Neural crest cell (in vitro differentiated cells): ENCODE results near the gene SRMS. TPM values are rescaled to one million over a fixed set of nuclear protein-coding genes. Genes with fewer than 3 reads are reported as not detected.

Experiments used
- DNase-seq: peaks from one replicate; pipeline ENCODE4 v3.0.0; 2021; ENCODE audit warnings: low read depth, mixed read lengths, low spot score
- H3K27ac Mint-ChIP-seq: one replicate; pipeline ENCODE4 v1.8.0; 2021; ENCODE audit warnings: mild to moderate bottlenecking, mixed read lengths; ENCODE audit not compliant: unreplicated experiment
- H3K27me3 Mint-ChIP-seq: 2 replicates; pipeline ENCODE4 v1.8.0; 2021; ENCODE audit warnings: low read depth, mild to moderate bottlenecking, mixed read lengths
- H3K36me3 Mint-ChIP-seq: 2 replicates; pipeline ENCODE4 v1.8.0; 2021; ENCODE audit warnings: low read depth, mild to moderate bottlenecking, mixed read lengths
- H3K4me1 Mint-ChIP-seq: 2 replicates; pipeline ENCODE4 v1.8.0; 2021; ENCODE audit warnings: mixed read lengths
- H3K4me3 Mint-ChIP-seq: one replicate; pipeline ENCODE4 v1.8.0; 2021; ENCODE audit warnings: mild to moderate bottlenecking, mixed read lengths
- H3K9me3 Mint-ChIP-seq: 2 replicates; pipeline ENCODE4 v1.8.0; 2021; ENCODE audit warnings: mixed read lengths
- total RNA-seq: library from RNA; stranded (reverse); gene quantifications from 2 replicates; pipeline ENCODE4 v1.2.1, GENCODE V29; 2021
- TF ChIP-seq, protein P1 (sequence below): fragments of 200-600 bp; sonication (generic); conservative IDR thresholded peaks from 2 replicates; pipeline ENCODE4 v1.5.0; 2021; ENCODE audit warnings: antibody characterized with exemption, mild to moderate bottlenecking

SRMS gene
- total RNA-seq, 1 donor from 2014 or later, result not detected

DNA sequence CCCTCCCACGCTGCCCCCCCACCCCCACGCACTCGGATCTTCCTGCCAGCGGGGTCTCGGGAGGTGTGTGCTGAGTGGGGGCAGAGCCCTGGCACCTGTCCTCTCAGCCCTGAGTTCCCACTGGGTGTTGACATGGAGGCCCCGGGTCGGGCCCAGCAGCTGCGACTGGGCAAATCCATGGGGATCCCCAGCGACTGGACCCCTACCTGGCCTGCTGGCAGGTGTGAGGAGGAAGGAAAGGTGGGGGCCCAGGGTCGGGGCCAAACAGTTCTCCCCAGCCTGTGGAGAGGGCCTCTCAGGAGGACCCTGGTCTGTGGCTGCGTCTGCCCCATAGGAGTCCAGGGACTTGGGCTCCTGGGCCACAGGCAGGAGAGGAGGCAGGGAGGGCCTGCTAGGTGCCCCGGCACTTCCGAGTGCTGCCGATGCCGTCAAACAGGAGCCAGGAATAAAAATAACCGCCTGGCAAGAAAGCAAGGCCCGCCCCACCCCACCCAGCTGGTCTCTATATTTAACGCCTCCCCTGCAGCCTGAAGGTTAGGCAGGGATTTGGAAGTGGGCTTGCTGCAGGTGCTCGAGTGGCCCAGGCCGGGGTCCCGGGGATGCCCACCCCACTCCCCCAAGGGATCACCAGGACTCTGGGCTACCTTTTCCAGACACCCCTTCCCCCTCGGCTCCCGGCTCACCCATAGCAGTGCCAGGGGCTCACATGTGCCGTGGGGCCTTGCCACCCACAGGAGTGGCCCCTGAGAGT lies 47.2 kb downstream of the SRMS start:
- H3K27me3 Mint-ChIP-seq, result peaks cover 52% of the 10 kb centered on the region
- no peak for DNase-seq
- H3K27ac Mint-ChIP-seq, result no peak overlapping the region
- H3K4me3 Mint-ChIP-seq, result no peak overlapping the region
- peaks cover 5% of the 10 kb centered on the region for H3K4me1 Mint-ChIP-seq
- TF ChIP-seq, protein P1, sequence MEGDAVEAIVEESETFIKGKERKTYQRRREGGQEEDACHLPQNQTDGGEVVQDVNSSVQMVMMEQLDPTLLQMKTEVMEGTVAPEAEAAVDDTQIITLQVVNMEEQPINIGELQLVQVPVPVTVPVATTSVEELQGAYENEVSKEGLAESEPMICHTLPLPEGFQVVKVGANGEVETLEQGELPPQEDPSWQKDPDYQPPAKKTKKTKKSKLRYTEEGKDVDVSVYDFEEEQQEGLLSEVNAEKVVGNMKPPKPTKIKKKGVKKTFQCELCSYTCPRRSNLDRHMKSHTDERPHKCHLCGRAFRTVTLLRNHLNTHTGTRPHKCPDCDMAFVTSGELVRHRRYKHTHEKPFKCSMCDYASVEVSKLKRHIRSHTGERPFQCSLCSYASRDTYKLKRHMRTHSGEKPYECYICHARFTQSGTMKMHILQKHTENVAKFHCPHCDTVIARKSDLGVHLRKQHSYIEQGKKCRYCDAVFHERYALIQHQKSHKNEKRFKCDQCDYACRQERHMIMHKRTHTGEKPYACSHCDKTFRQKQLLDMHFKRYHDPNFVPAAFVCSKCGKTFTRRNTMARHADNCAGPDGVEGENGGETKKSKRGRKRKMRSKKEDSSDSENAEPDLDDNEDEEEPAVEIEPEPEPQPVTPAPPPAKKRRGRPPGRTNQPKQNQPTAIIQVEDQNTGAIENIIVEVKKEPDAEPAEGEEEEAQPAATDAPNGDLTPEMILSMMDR, result no peak
- H3K36me3 Mint-ChIP-seq, result peaks cover 2% of the 10 kb centered on the region
- H3K9me3 Mint-ChIP-seq, result no peaks in the 10 kb centered on the region

DNA sequence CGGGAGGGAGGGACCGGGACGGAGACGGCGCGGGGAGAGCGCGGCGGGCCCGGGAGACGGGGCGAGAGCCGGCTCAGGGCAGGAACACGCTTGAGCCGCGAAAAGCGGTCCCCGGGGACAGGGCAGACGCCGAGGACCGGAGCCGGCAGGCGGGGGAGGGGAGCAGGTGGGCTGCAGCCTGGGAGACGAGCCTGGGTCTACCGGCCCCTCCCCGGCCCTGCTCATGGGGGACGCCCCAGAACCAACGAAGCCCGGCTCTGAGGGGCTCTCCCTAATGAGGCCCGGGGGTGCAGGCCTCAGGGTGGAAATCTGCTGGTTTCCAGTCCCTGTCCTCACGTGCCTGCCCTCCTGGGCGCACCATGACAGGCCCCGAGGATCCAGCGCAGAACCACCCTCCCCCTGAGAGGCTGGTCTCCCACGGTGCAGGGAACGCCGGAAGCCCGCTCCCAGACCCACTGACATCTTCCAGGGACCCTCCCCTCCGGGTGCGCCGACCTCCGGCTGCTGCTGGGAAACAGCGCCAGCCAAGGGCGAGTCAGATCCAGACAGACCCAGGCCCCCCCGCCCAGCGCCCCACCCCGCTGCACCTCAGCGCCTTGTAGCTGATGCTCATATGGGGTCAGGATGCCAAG lies 48.1 kb downstream of the SRMS start:
- H3K4me1 Mint-ChIP-seq, result peaks cover 5% of the 10 kb centered on the region
- no peak overlapping the region for H3K27ac Mint-ChIP-seq
- TF ChIP-seq, protein P1, result no peak
- H3K27me3 Mint-ChIP-seq, result peaks cover 47% of the 10 kb centered on the region
- peaks cover 2% of the 10 kb centered on the region for H3K36me3 Mint-ChIP-seq
- H3K9me3 Mint-ChIP-seq, result no peaks in the 10 kb centered on the region
- no peak for DNase-seq
- no peak overlapping the region for H3K4me3 Mint-ChIP-seq

DNA sequence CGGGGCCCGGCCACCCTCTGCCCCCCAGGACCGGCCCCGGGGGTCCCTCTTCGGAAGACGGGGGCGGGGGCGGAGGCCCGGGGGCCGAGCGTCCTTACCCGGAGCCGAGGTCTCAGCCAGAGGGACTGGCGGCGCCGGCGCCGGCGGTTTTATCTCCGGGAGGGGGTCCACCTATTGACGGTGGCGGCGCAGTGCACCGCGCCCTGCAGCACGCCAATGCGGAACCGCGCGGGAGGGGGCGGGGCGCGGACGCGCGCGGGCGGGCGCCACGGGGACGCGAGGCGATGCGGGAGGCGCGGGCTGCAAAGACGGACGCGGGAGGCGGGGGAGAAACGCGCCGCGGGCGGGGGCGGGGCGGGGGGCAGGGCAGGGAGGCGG lies 48.6 kb downstream of the SRMS start, which contains the start of gene EEF1A2:
Gene EEF1A2, minus strand, starts transcription at position 124 of the 378 bp plus-strand sequence. CDS start 1,320 bp downstream, outside the sequence.
- no peaks in the 10 kb centered on the region for H3K36me3 Mint-ChIP-seq
- H3K27ac Mint-ChIP-seq, result no peak within 1 kb of the TSS
- peaks cover 42% of the 10 kb centered on the region for H3K27me3 Mint-ChIP-seq
- peaks cover 2% of the 10 kb centered on the region for H3K4me1 Mint-ChIP-seq
- no peak within 1 kb of the TSS for H3K4me3 Mint-ChIP-seq
- TF ChIP-seq, protein P1, result no peak
- no peak for DNase-seq
- H3K9me3 Mint-ChIP-seq, result no peaks in the 10 kb centered on the region

DNA sequence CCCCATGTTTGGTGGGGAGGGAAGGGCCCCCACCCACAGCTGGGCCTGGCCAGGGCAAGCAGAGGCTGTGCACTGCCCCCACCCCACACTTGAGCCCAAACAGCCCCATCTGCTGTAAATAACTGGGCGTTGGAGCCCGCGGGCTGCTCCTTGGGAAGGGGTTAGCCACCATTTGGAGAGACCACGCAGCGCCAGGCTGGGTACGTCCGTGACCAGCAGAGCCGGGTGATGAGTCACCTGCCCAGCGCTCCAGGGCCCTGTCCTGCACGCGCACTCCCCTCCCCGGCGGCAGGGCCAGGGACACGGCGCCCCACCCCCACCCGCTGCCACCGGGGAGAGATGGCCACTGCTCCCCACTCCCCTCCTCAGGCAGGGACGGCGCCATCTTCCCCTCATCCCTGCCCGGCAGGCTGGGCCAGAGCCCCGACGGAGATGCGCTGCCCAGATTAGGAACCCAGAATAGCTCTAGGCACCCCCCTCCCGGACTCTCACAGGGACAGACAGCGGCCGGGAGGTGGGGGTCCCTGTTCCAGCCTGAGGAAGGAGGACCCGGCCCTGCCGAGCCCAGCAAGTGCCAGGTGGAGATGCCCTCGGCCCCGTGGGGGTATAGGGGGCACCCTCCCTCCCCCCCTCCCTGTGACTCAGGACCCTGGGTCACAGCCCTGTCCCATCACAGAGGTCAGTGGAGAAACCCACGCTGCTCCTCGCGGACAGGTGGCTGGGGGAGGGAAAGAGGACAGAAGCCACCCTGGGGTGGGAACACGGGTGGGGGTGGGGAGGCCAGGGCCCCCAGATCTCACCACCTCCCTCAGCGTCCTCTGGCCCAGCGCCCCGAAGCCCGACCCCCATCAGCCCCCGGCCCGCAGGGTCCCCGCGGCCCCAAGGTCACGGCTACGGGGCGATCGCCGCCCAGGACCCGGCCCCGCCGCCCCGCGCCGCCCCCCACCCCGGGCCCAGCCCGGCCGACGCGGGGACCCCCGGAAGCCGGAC lies 49.3 kb downstream of the SRMS start:
- Mint-ChIP-seq H3K4me1 (no peaks in the 10 kb centered on the region), H3K9me3 (no peaks in the 10 kb centered on the region), H3K27ac (no peak overlapping the region), H3K4me3 (no peak overlapping the region), H3K36me3 (no peaks in the 10 kb centered on the region), H3K27me3 (peaks cover 37% of the 10 kb centered on the region)
- no peak for DNase-seq
- TF ChIP-seq, protein P1, result no peak
